Putamen (tissue), 1 donor: ENCODE measurements around the gene IDUA.
"Not testable (repeated sequence)": the region's sequence is repeated elsewhere in the genome, so short reads cannot be mapped to it uniquely, and the experiment has no call there.

Experiments used
- DNase-seq: peaks from one replicate; pipeline ENCODE4 v3.0.0-alpha.2; 2016; ENCODE audit warnings: low spot score

IDUA gene

GRCh38 chr4:987624-988513, 1.0 kb downstream of the IDUA start:
- no peak for DNase-seq

- DNase-seq: no peak
These were observed 2.2 kb downstream of the IDUA start for GRCh38 chr4:988726-989721.

- no peak for DNase-seq
These were observed 3.1 kb downstream of the IDUA start for GRCh38 chr4:989722-990471.

GRCh38 chr4:990746-991367, 4.0 kb downstream of the IDUA start:
- no peak for DNase-seq

- DNase-seq: no peak
These were observed 4.8 kb downstream of the IDUA start for GRCh38 chr4:991451-992296.

GRCh38 chr4:992297-993110, 5.7 kb downstream of the IDUA start:
- DNase-seq: no peak

- DNase-seq: no peak
These were observed 6.5 kb downstream of the IDUA start, which contains the start of gene SLC26A1 for GRCh38 chr4:993111-994029. SLC26A1 (minus strand) TSS chr4:993404; CDS start chr4:991703, 1,701 bp downstream.

- no peak for DNase-seq
These were observed 8.6 kb downstream of the IDUA start for GRCh38 chr4:995311-996026.

GRCh38 chr4:996030-996996, 9.5 kb downstream of the IDUA start:
- DNase-seq: no peak

- DNase-seq: no peak
These were observed 10.1 kb downstream of the IDUA start for GRCh38 chr4:996997-997374.

GRCh38 chr4:997375-998071, 10.7 kb downstream of the IDUA start:
- no peak for DNase-seq

GRCh38 chr4:998096-998691, 11.3 kb downstream of the IDUA start:
- DNase-seq: no peak

- not testable (repeated sequence) for DNase-seq
These were observed 12.5 kb downstream of the IDUA start for GRCh38 chr4:999240-999863.

GRCh38 chr4:999882-1000425, 13.1 kb downstream of the IDUA start:
- DNase-seq: no peak
